Endothelial cell of umbilical vein (primary cell): ENCODE data around the gene PRXL2B. TPM values are rescaled to one million over a fixed set of nuclear protein-coding genes. Genes with fewer than 3 reads are reported as not detected.

ENCODE experiments used
- BruUV-seq: library from RNA; stranded (reverse); fragments of 400-500 nt; replicated peaks from 2 replicates; lab custom pipeline; 2021; lab: Mats Ljungman, UMichigan
- CTCF ChIA-PET: fragments of 300-600, 350-600 bp; sonication (Branson Sonifier 250); formaldehyde crosslinking; loops from one replicate; lab custom pipeline; 2021; ENCODE audit warnings: antibody characterized with exemption, inconsistent platforms; lab: Charles Lee
- POLR2A ChIA-PET: fragments of 300-600, 350-600 bp; sonication (Branson Sonifier 250); formaldehyde crosslinking; loops from one replicate; lab custom pipeline; 2021; ENCODE audit warnings: antibody characterized with exemption, inconsistent platforms; lab: Charles Lee
- DNase-seq: peaks from one replicate; pipeline ENCODE4 v3.0.0-alpha.2; 2011; ENCODE audit warnings: low read depth, low spot score
- FAIRE-seq: peaks from 2 replicates; lab custom pipeline; 2011; peaks lifted over from hg19 to GRCh38; lab: Jason Lieb, UNC
- H2AFZ ChIP-seq: 2 replicates; pipeline ENCODE4 v1.6.0; 2012; ENCODE audit warnings: low read depth, low read length, control low read depth, inconsistent platforms
- H3K27ac ChIP-seq: 2 replicates; pipeline ENCODE4 v1.5.1; 2011; ENCODE audit warnings: low read depth, mild to moderate bottlenecking, control low read depth, low read length, moderate library complexity; ENCODE audit not compliant: insufficient read depth
- H3K27me3 ChIP-seq, 2 experiments: 2 replicates each; pipeline versions ENCODE4 v1.6.0 to v1.6.1; 2011; ENCODE audit warnings: low read length in 2 of 2, mixed read lengths in 1 of 2; ENCODE audit not compliant: control insufficient read depth in 2 of 2, insufficient read depth in 2 of 2
- H3K36me3 ChIP-seq, 2 experiments: 2 replicates in 1 of 2; 3 replicates in 1 of 2; pipeline ENCODE4 v1.5.1; 2011; ENCODE audit warnings: low read length in 2 of 2, mild to moderate bottlenecking in 1 of 2, moderate library complexity in 1 of 2; ENCODE audit not compliant: control insufficient read depth in 2 of 2, insufficient read depth in 2 of 2; ENCODE audit errors: extremely low read depth in 1 of 2
- H3K4me1 ChIP-seq: 3 replicates; pipeline ENCODE4 v1.5.1; 2011; ENCODE audit warnings: mild to moderate bottlenecking, low read length; ENCODE audit not compliant: control insufficient read depth, insufficient read depth; ENCODE audit errors: extremely low read depth
- H3K4me2 ChIP-seq: 2 replicates; pipeline ENCODE4 v1.6.1; 2011; ENCODE audit warnings: low read length, control low read depth, mixed read lengths; ENCODE audit not compliant: insufficient read depth
- H3K4me3 ChIP-seq, 3 experiments: fragments of 200-600 bp in 1 of 3; sonication (generic), shearing (Covaris generic) in 1 of 3; replicated peaks in 1 of 3; 2 replicates each; pipeline ENCODE4 v1.5.1; 2011 to 2016; ENCODE audit warnings: control low read depth in 3 of 3, low read length in 3 of 3, mild to moderate bottlenecking in 2 of 3, inconsistent platforms in 1 of 3, low read depth in 1 of 3, moderate library complexity in 1 of 3; ENCODE audit not compliant: insufficient read depth in 1 of 3
- H3K79me2 ChIP-seq: 2 replicates; pipeline ENCODE4 v1.6.0; 2012; ENCODE audit warnings: low read length, inconsistent platforms; ENCODE audit not compliant: control insufficient read depth, insufficient read depth
- H3K9ac ChIP-seq: replicated peaks from 2 replicates; pipeline ENCODE3; 2011; ENCODE audit warnings: low read length, control low read depth; ENCODE audit not compliant: insufficient read depth; ENCODE audit errors: extremely low read depth
- H3K9me1 ChIP-seq: replicated peaks from 3 replicates; pipeline ENCODE4 v1.6.0; 2011; ENCODE audit warnings: mild to moderate bottlenecking, low read length; ENCODE audit not compliant: control insufficient read depth, insufficient read depth; ENCODE audit errors: extremely low read depth
- H3K9me3 ChIP-seq: replicated peaks from 2 replicates; pipeline ENCODE4 v1.5.1; 2012; ENCODE audit warnings: low read length, inconsistent platforms; ENCODE audit not compliant: control insufficient read depth, insufficient read depth
- H4K20me1 ChIP-seq: replicated peaks from 2 replicates; pipeline ENCODE3; 2011; ENCODE audit warnings: mild to moderate bottlenecking, low read length; ENCODE audit not compliant: control insufficient read depth, insufficient read depth; ENCODE audit errors: extremely low read depth
- EZH2 ChIP-seq: IDR thresholded peaks from 2 replicates; pipeline ENCODE4 v1.6.1; 2012; ENCODE audit warnings: borderline replicate concordance, low read depth, mild to moderate bottlenecking, moderate library complexity, low read length, inconsistent platforms; ENCODE audit not compliant: severe bottlenecking
- FOS ChIP-seq: IDR thresholded peaks from 2 replicates; pipeline ENCODE4 v1.6.1; 2011; ENCODE audit warnings: mild to moderate bottlenecking, low read length, moderate library complexity, borderline replicate concordance; ENCODE audit not compliant: insufficient read depth
- GATA2 ChIP-seq: IDR thresholded peaks from 2 replicates; pipeline ENCODE4 v1.7.0; 2011; ENCODE audit warnings: low read depth, mild to moderate bottlenecking, moderate library complexity, mixed read lengths, low read length; ENCODE audit not compliant: insufficient read length, insufficient read depth
- JUN ChIP-seq: IDR thresholded peaks from 2 replicates; pipeline ENCODE4 v1.6.1; 2011; ENCODE audit warnings: borderline replicate concordance, low read depth; ENCODE audit not compliant: insufficient read length, insufficient read depth
- MYC ChIP-seq: IDR thresholded peaks from one replicate; pipeline ENCODE4 v1.6.1; 2011; ENCODE audit warnings: mild to moderate bottlenecking, low read depth, low read length
- POLR2A ChIP-seq: IDR thresholded peaks from 2 replicates; pipeline ENCODE4 v1.6.1; 2012; ENCODE audit warnings: low read depth, mild to moderate bottlenecking, control low read depth, low read length
- POLR2AphosphoS5 ChIP-seq: IDR thresholded peaks from 2 replicates; pipeline ENCODE4 v1.6.1; 2012; ENCODE audit warnings: low read depth, mild to moderate bottlenecking, control low read depth, low read length, moderate library complexity; ENCODE audit not compliant: insufficient read depth
- dilution Hi-C: fragments of 300-500 bp; cut with MboI; formaldehyde crosslinking; loops from one replicate; pipeline ENCODE4 v1.15.0; 2019; ENCODE audit warnings: low sequenced_read_pairs; ENCODE audit not compliant: extremely low pct_ligation_motif_present
- intact Hi-C: fragments of 100-400 bp; cut with micrococcal nuclease; formaldehyde crosslinking; loops from one replicate; pipeline ENCODE4 v1.10.0; 2022
- polyA plus RNA-seq, 4 experiments: library from polyadenylated mRNA; depleted of rRNA in 3 of 4; stranded (reverse) in 3 of 4; unstranded in 1 of 4; fragments of >200 nt; gene quantifications; 2 replicates each; pipeline versions ENCODE4 v1.2.1 to v1.2.3, GENCODE V29; 2011 to 2012; ENCODE audit warnings: missing spikeins in 1 of 4
- total RNA-seq: library from RNA; stranded (reverse); gene quantifications from 2 replicates; pipeline ENCODE4 v1.2.3, GENCODE V29; 2021
- TF ChIP-seq, protein P1 (sequence below), 2 donors: IDR thresholded peaks; 1 replicate in 1 of 2; 2 replicates in 1 of 2; pipeline ENCODE4 v1.5.1; 2011; ENCODE audit warnings: low read length in 2 of 2, mild to moderate bottlenecking in 2 of 2, moderate library complexity in 2 of 2, control low read depth in 1 of 2, inconsistent platforms in 1 of 2, low read depth in 1 of 2; ENCODE audit not compliant: insufficient read depth in 1 of 2; ENCODE audit errors: extremely low read depth in 1 of 2
- TF ChIP-seq, protein P2 (sequence below): IDR thresholded peaks from 2 replicates; pipeline ENCODE4 v1.6.1; 2011; ENCODE audit not compliant: insufficient read depth, insufficient read length

The PRXL2B gene
- total and polyA plus RNA-seq, 2 donors (not counting 3 experiments of a cell fraction or from before 2014, with no cell fraction given) = 29.6 to 55.8 TPM

DNA sequence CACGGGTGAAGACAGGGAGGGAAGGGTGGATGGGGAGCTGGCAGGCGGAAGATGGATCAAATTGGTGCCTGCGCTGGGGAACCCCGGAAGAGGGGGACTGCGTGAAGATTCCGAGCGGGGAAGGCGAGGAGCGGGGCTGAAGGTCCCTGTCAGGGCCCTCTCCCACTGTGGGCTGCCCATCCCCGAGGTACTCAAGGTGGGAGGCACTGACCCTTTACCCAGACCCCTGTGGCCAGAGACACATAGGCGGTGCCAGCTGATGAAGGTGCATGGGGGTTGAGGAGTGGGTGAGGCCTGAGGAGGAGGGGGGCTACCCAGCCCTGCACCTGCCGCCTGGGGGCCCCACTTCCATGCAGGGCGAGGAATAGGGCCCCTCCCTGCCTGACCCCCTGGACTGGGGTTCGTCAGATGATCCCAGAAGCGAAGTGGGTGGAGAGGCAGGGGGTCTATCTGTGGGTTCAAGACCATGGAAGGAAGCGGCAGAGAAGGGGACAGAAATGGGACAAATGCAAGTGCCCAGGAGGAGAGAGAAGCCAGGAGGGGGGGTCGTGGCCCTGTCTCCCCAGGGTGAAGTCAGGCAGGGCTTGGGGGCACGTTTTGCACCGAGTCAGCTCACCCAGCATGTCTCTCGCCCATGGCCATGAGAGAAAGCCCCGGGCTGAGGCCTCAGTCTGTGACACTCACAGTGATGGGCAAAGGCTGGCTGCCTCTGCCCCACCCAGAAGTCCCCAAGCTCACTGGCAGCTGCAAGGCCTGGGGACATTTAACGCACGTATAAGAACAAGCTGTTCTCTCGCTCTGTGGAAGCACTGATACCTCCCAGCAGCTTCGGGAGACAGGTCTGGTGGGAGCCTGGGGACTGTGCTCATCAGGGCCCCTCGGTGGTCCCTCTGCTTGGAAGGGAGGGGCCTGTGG, 53.3 kb downstream of the PRXL2B start:
- Histone ChIP-seq H3K4me2 (no peak overlapping the region), H3K27ac (no peak overlapping the region), H4K20me1 (no peaks in the 10 kb centered on the region), H3K79me2 (no peaks in the 10 kb centered on the region), H3K36me3 (no peaks in the 10 kb centered on the region), H3K9me1 (no peaks in the 10 kb centered on the region), H3K9me3 (peaks cover 1% of the 10 kb centered on the region), H3K27me3 (no peaks in the 10 kb centered on the region), H3K4me3 (no peak overlapping the region), H3K4me1 (peaks cover 8% of the 10 kb centered on the region), H2AFZ (no peak overlapping the region), H3K9ac (no peak overlapping the region)
- dilution Hi-C loops = no loop called here
- ChIA-PET CTCF (no interaction called here), POLR2A (no interaction called here)
- intact Hi-C loops = loop anchor here (10.0 kb wide), 1 partner anchor 775 kb away; no protein-coding TSS in a partner anchor
- FAIRE-seq (no peak), DNase-seq (no peak)
- TF ChIP-seq, protein P1, sequence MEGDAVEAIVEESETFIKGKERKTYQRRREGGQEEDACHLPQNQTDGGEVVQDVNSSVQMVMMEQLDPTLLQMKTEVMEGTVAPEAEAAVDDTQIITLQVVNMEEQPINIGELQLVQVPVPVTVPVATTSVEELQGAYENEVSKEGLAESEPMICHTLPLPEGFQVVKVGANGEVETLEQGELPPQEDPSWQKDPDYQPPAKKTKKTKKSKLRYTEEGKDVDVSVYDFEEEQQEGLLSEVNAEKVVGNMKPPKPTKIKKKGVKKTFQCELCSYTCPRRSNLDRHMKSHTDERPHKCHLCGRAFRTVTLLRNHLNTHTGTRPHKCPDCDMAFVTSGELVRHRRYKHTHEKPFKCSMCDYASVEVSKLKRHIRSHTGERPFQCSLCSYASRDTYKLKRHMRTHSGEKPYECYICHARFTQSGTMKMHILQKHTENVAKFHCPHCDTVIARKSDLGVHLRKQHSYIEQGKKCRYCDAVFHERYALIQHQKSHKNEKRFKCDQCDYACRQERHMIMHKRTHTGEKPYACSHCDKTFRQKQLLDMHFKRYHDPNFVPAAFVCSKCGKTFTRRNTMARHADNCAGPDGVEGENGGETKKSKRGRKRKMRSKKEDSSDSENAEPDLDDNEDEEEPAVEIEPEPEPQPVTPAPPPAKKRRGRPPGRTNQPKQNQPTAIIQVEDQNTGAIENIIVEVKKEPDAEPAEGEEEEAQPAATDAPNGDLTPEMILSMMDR (IDR thresholded peaks at IDR 0.05; ENCODE audit: extremely low read depth in 1 of 2, insufficient read depth in 1 of 2, low read depth in 1 of 2, low read length in 2 of 2) = no peak
- no peak for TF ChIP-seq POLR2AphosphoS5
- TF ChIP-seq, protein P2, sequence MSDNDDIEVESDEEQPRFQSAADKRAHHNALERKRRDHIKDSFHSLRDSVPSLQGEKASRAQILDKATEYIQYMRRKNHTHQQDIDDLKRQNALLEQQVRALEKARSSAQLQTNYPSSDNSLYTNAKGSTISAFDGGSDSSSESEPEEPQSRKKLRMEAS = no peak
- no peak for TF ChIP-seq MYC
- no peak for TF ChIP-seq GATA2
- TF ChIP-seq JUN = no peak
- TF ChIP-seq POLR2A = no peak
- TF ChIP-seq FOS = no peak
- TF ChIP-seq EZH2 = no peak
- no TSS peak for BruUV-seq
